Hepatocyte (in vitro differentiated cells): ENCODE measurements around the gene SLC6A11.

Experiments
- CTCF ChIP-seq: fragments of 200-600 bp; sonication (generic); IDR thresholded peaks from 2 replicates; pipeline ENCODE4 v1.5.1; 2016; ENCODE audit warnings: antibody characterized with exemption, mild to moderate bottlenecking; ENCODE audit not compliant: poor library complexity
- EZH2 ChIP-seq: fragments of 200-600 bp; sonication (generic); IDR thresholded peaks from 2 replicates; pipeline ENCODE4 v1.6.1; 2016; ENCODE audit warnings: antibody characterized with exemption, mild to moderate bottlenecking, borderline replicate concordance

- TF ChIP-seq CTCF (no peak), EZH2 (no peak)
Observed at GRCh38 chr3:10974131-10974530, 158.1 kb downstream of the SLC6A11 start.
